HG03439 (cell line): ENCODE data around the gene C14orf93.

Experiments
- ATAC-seq: cut with Tn5 transposase; IDR thresholded peaks from one replicate; pipeline ENCODE4 v1.9.1; 2021; ENCODE audit warnings: mild to moderate bottlenecking, moderate library complexity; ENCODE audit not compliant: unreplicated experiment

The C14orf93 gene

GRCh38 chr14:22996768-22997654 is 12.9 kb downstream of the C14orf93 start:
- ATAC-seq, result no peak

GRCh38 chr14:22995889-22996625 is 13.9 kb downstream of the C14orf93 start:
- ATAC-seq, result no peak

GRCh38 chr14:22994762-22995275 is 15.1 kb downstream of the C14orf93 start:
- no peak for ATAC-seq

GRCh38 chr14:22993517-22993916 is 16.4 kb downstream of the C14orf93 start:
- ATAC-seq, result no peak

GRCh38 chr14:22991852-22992251 is 18.1 kb downstream of the C14orf93 start:
- no peak for ATAC-seq

- no peak for ATAC-seq
These were observed 22.7 kb downstream of the C14orf93 start for GRCh38 chr14:22987291-22987690.

- ATAC-seq, result no peak
These were observed 23.4 kb downstream of the C14orf93 start for GRCh38 chr14:22986508-22987054.

GRCh38 chr14:22985894-22986507 is 23.9 kb downstream of the C14orf93 start:
- no peak for ATAC-seq

GRCh38 chr14:22984959-22985658 is 24.8 kb downstream of the C14orf93 start:
- no peak for ATAC-seq

- ATAC-seq, result no peak
These were observed 27.3 kb downstream of the C14orf93 start, which contains the start of gene AJUBA for GRCh38 chr14:22982477-22983245. Gene AJUBA (minus strand): TSS chr14:22982551. CDS start chr14:22982266, 285 bp downstream.

- no peak for ATAC-seq
These were observed 28.0 kb downstream of the C14orf93 start for GRCh38 chr14:22981876-22982476.

- no peak for ATAC-seq
These were observed 28.7 kb downstream of the C14orf93 start for GRCh38 chr14:22981090-22981875.

- no peak for ATAC-seq
These were observed 29.3 kb downstream of the C14orf93 start for GRCh38 chr14:22980672-22981089.

GRCh38 chr14:22979748-22980392 is 30.1 kb downstream of the C14orf93 start:
- ATAC-seq, result no peak

- no peak for ATAC-seq
These were observed 30.8 kb downstream of the C14orf93 start for GRCh38 chr14:22978981-22979671.

GRCh38 chr14:22978487-22978837 is 31.5 kb downstream of the C14orf93 start:
- ATAC-seq, result no peak
